ENCODE data around the gene RRP1B. TPM values are rescaled to one million over a fixed set of nuclear protein-coding genes. Genes with fewer than 3 reads are reported as not detected.
A peak's percentile ranks its signal among the peaks of the same experiment; 100 is the strongest.
"Not testable (repeated sequence)": the region's sequence is repeated elsewhere in the genome, so short reads cannot be mapped to it uniquely, and the experiment has no call there.

Gene RRP1B
- total and polyA plus RNA-seq, 4 donors = 7.3 to 12.6 (median 8.4) TPM

GRCh38 chr21:43707462-43707861, 48.1 kb downstream of the RRP1B start:
- no peak overlapping the region for H3K9ac ChIP-seq (ENCODE audit: low read depth in 1 of 2, low read length in 2 of 2)
- DNase-seq (ENCODE audit: low spot score) = no peak
- 95% methylated on average over 9 of the region's 9 CpGs for WGBS
- TF ChIP-seq ZBTB33 (IDR thresholded peaks at IDR 0.05) = no peak
- no peak for TF ChIP-seq ATF3 (IDR thresholded peaks at IDR 0.05)
- no peak for TF ChIP-seq HNF4A (conservative IDR thresholded peaks at IDR 0.05)
- TF ChIP-seq YY1 (IDR thresholded peaks at IDR 0.05) = no peak
- no peak for TF ChIP-seq MAX (IDR thresholded peaks at IDR 0.05)
- no peaks in the 10 kb centered on the region for H3K36me3 ChIP-seq (ENCODE audit: control insufficient read depth in 4 of 4, insufficient read depth in 3 of 4, low read depth in 1 of 4, low read length in 3 of 4)
- no peak overlapping the region for H3K27ac ChIP-seq (ENCODE audit: low read depth in 1 of 2, low read length in 2 of 2)
- H3K4me3 ChIP-seq (ENCODE audit: low read depth in 1 of 3, low read length in 3 of 3) = no peak overlapping the region
- H3K27me3 ChIP-seq (ENCODE audit: control insufficient read depth in 4 of 4, insufficient read depth in 4 of 4, low read length in 3 of 4) = no peaks in the 10 kb centered on the region
- peaks cover 0 to 4% (median 3%) of the 10 kb centered on the region in 4 donors for H3K4me1 ChIP-seq (ENCODE audit: control insufficient read depth in 4 of 4, insufficient read depth in 4 of 4, low read length in 3 of 4)
- H3K9me3 ChIP-seq (ENCODE audit: control insufficient read depth in 4 of 4, low read length in 3 of 4) = peaks cover 0 to 1% (median 0%) of the 10 kb centered on the region in 4 donors

GRCh38 chr21:43708745-43709381, 49.5 kb downstream of the RRP1B start:
- TF ChIP-seq ATF3 (IDR thresholded peaks at IDR 0.05) (no peak), FOXA1 (IDR thresholded peaks at IDR 0.05) (no peak), NR2F2 (IDR thresholded peaks at IDR 0.05) (no peak)
- WGBS = 93% methylated on average over 13 of the region's 13 CpGs

GRCh38 chr21:43712268-43712942, 53.0 kb downstream of the RRP1B start:
- no peaks in the 10 kb centered on the region for H3K36me3 ChIP-seq (ENCODE audit: control insufficient read depth in 4 of 4, insufficient read depth in 3 of 4, low read depth in 1 of 4, low read length in 3 of 4)
- no peak overlapping the region for H3K9ac ChIP-seq (ENCODE audit: low read depth in 1 of 2, low read length in 2 of 2)
- H3K27ac ChIP-seq (ENCODE audit: low read depth in 1 of 2, low read length in 2 of 2) = no peak overlapping the region
- H3K9me3 ChIP-seq (ENCODE audit: control insufficient read depth in 4 of 4, low read length in 3 of 4) = peaks cover 0 to 1% (median 0%) of the 10 kb centered on the region in 4 donors
- TF ChIP-seq SP1 (IDR thresholded peaks at IDR 0.05) (peak; percentile 29), REST (IDR thresholded peaks at IDR 0.05) (no peak), FOXA1 (IDR thresholded peaks at IDR 0.05) (no peak), GABPA (IDR thresholded peaks at IDR 0.05 in 1 of 2, conservative IDR thresholded peaks at IDR 0.05 in 1 of 2) (no peak), HNF4G (IDR thresholded peaks at IDR 0.05) (no peak)
- no peak overlapping the region for H3K4me3 ChIP-seq (ENCODE audit: low read depth in 1 of 3, low read length in 3 of 3)
- H3K27me3 ChIP-seq (ENCODE audit: control insufficient read depth in 4 of 4, insufficient read depth in 4 of 4, low read length in 3 of 4) = no peaks in the 10 kb centered on the region
- DNase-seq (ENCODE audit: low spot score) = no peak
- WGBS = 50% methylated on average over 13 of the region's 13 CpGs
- peaks cover 0 to 6% (median 4%) of the 10 kb centered on the region in 4 donors for H3K4me1 ChIP-seq (ENCODE audit: control insufficient read depth in 4 of 4, insufficient read depth in 4 of 4, low read length in 3 of 4)

More at GRCh38 chr21:43708745-43709381, 49.5 kb downstream of the RRP1B start:
- Histone ChIP-seq H3K4me1 (ENCODE audit: control insufficient read depth in 4 of 4, insufficient read depth in 4 of 4, low read length in 3 of 4) (peaks cover 0 to 6% (median 4%) of the 10 kb centered on the region in 4 donors), H3K9ac (ENCODE audit: low read depth in 1 of 2, low read length in 2 of 2) (no peak overlapping the region), H3K9me3 (ENCODE audit: control insufficient read depth in 4 of 4, low read length in 3 of 4) (peaks cover 0 to 1% (median 0%) of the 10 kb centered on the region in 4 donors), H3K4me3 (ENCODE audit: low read depth in 1 of 3, low read length in 3 of 3) (no peak overlapping the region), H3K27me3 (ENCODE audit: control insufficient read depth in 4 of 4, insufficient read depth in 4 of 4, low read length in 3 of 4) (no peaks in the 10 kb centered on the region), H3K36me3 (ENCODE audit: control insufficient read depth in 4 of 4, insufficient read depth in 3 of 4, low read depth in 1 of 4, low read length in 3 of 4) (no peaks in the 10 kb centered on the region), H3K27ac (ENCODE audit: low read depth in 1 of 2, low read length in 2 of 2) (no peak overlapping the region)
- no peak for DNase-seq (ENCODE audit: low spot score)

- 93% methylated on average over 6 of the region's 6 CpGs for WGBS
- H3K27ac ChIP-seq (ENCODE audit: low read depth in 1 of 2, low read length in 2 of 2); H3K4me1 ChIP-seq (ENCODE audit: control insufficient read depth in 4 of 4, insufficient read depth in 4 of 4, low read length in 3 of 4): not testable (repeated sequence)
Measured at GRCh38 chr21:43713123-43713522, 53.8 kb downstream of the RRP1B start.

More at GRCh38 chr21:43713123-43713522, 53.8 kb downstream of the RRP1B start:
- not testable (repeated sequence) for H3K36me3 ChIP-seq (ENCODE audit: control insufficient read depth in 4 of 4, insufficient read depth in 3 of 4, low read depth in 1 of 4, low read length in 3 of 4); H3K4me3 ChIP-seq (ENCODE audit: low read depth in 1 of 3, low read length in 3 of 3); DNase-seq (ENCODE audit: low spot score); H3K27me3 ChIP-seq (ENCODE audit: control insufficient read depth in 4 of 4, insufficient read depth in 4 of 4, low read length in 3 of 4); H3K9me3 ChIP-seq (ENCODE audit: control insufficient read depth in 4 of 4, low read length in 3 of 4); H3K9ac ChIP-seq (ENCODE audit: low read depth in 1 of 2, low read length in 2 of 2)

All from liver (tissue), 9 donors.